Esophagus muscularis mucosa (tissue), 4 donors: ENCODE data around the gene LCP2. TPM values are rescaled to one million over a fixed set of nuclear protein-coding genes. Genes with fewer than 3 reads are reported as not detected.
A peak's percentile ranks its signal among the peaks of the same experiment; 100 is the strongest.

Experiments used
- DNase-seq: peaks from one replicate; pipeline ENCODE4 v3.0.0-alpha.2; 2017; ENCODE audit errors: extremely low spot score
- H3K27ac ChIP-seq, 4 donors: fragments of 200-600 bp; sonication (generic); replicated peaks in 1 of 4; 1 replicate in 3 of 4; 2 replicates in 1 of 4; pipeline ENCODE4 v1.5.1; 2016 to 2019; ENCODE audit warnings: mild to moderate bottlenecking in 1 of 4
- H3K27me3 ChIP-seq, 4 donors: fragments of 200-600 bp; sonication (generic); one replicate each; pipeline versions ENCODE4 v1.5.1 to v1.6.0; 2016 to 2019
- H3K36me3 ChIP-seq, 4 donors: fragments of 200-600 bp; sonication (generic); one replicate each; pipeline ENCODE4 v1.5.1; 2016 to 2019
- H3K4me1 ChIP-seq, 4 donors: fragments of 200-600 bp; sonication (generic); one replicate each; pipeline ENCODE4 v1.5.1; 2016 to 2019
- H3K4me3 ChIP-seq, 4 donors: fragments of 200-600 bp; sonication (generic); 1 replicate in 2 of 4; 2 replicates in 2 of 4; pipeline ENCODE4 v1.5.1; 2016 to 2019; ENCODE audit warnings: mild to moderate bottlenecking in 4 of 4, moderate library complexity in 1 of 4
- H3K9me3 ChIP-seq, 4 donors: fragments of 200-600 bp; sonication (generic); 1 replicate in 3 of 4; 2 replicates in 1 of 4; pipeline ENCODE4 v1.5.1; 2016 to 2019
- CTCF ChIP-seq, 3 experiments: fragments of 200-600 bp in 2 of 3; fragments of 450-650 bp in 1 of 3; sonication (generic) in 2 of 3; IDR thresholded peaks; one replicate each; pipeline ENCODE4 v1.5.1; 2017 to 2019; ENCODE audit warnings: antibody characterized with exemption in 3 of 3, mild to moderate bottlenecking in 2 of 3, moderate library complexity in 1 of 3
- EP300 ChIP-seq: sonication (generic); formaldehyde crosslinking; IDR thresholded peaks from one replicate; pipeline ENCODE4 v1.6.1; 2017; ENCODE audit warnings: antibody characterized with exemption
- POLR2A ChIP-seq: fragments of 450-650 bp; IDR thresholded peaks from one replicate; pipeline ENCODE4 v1.6.1; 2017; ENCODE audit warnings: antibody characterized with exemption, moderate library complexity, mild to moderate bottlenecking, low read depth
- POLR2AphosphoS5 ChIP-seq, 2 donors: sonication (generic); formaldehyde crosslinking; IDR thresholded peaks; one replicate each; pipeline ENCODE4 v1.6.1; 2017; ENCODE audit warnings: antibody characterized with exemption in 2 of 2
- WGBS: methylation state at CpG from one replicate; pipeline ENCODE4 v1.1.5; 2018; 5-methylcytosine and 5-hydroxymethylcytosine counted together
- intact Hi-C: fragments of 100-400 bp; cut with DNase I; formaldehyde crosslinking; loops from one replicate; pipeline ENCODE4 v1.15.1; 2023
- total RNA-seq, 4 donors: library from RNA; depleted of rRNA; stranded (reverse); fragments of >200 nt; gene quantifications; one replicate each; pipeline versions ENCODE4 v1.1.0 to v1.2.1, GENCODE V29; 2016

Gene LCP2
- total RNA-seq, 4 donors from 2014 or later: 6.8 to 20.4 (median 9.0) TPM

GRCh38 chr5:170275376-170275994, 22.1 kb downstream of the LCP2 start:
- no peaks in the 10 kb centered on the region for H3K9me3 ChIP-seq
- H3K36me3 ChIP-seq: peaks cover 0 to 11% (median 2%) of the 10 kb centered on the region in 4 donors
- H3K27me3 ChIP-seq: no peaks in the 10 kb centered on the region
- TF ChIP-seq CTCF (IDR thresholded peaks at IDR 0.05) (no peak), EP300 (no peak), POLR2AphosphoS5 (IDR thresholded peaks at IDR 0.05) (no peak), POLR2A (no peak)
- DNase-seq: no peak
- H3K27ac ChIP-seq: no peak overlapping the region
- intact Hi-C loops: no loop called here
- 89% methylated on average over 7 of the region's 8 CpGs for WGBS
- peaks cover 14 to 24% (median 20%) of the 10 kb centered on the region in 4 donors for H3K4me1 ChIP-seq
- H3K4me3 ChIP-seq: no peak overlapping the region

GRCh38 chr5:170273968-170274710, 23.4 kb downstream of the LCP2 start:
- DNase-seq: no peak
- intact Hi-C loops: no loop called here

GRCh38 chr5:170270293-170271069, 27.1 kb downstream of the LCP2 start:
- H3K4me3 ChIP-seq: no peak overlapping the region
- H3K36me3 ChIP-seq: peaks cover 0 to 11% (median 2%) of the 10 kb centered on the region in 4 donors

More at GRCh38 chr5:170273968-170274710, 23.4 kb downstream of the LCP2 start:
- Histone ChIP-seq H3K4me1 (peaks cover 2 to 13% (median 8%) of the 10 kb centered on the region in 4 donors), H3K36me3 (peaks cover 0 to 11% (median 2%) of the 10 kb centered on the region in 4 donors), H3K9me3 (no peaks in the 10 kb centered on the region), H3K4me3 (no peak overlapping the region), H3K27ac (no peak overlapping the region), H3K27me3 (no peaks in the 10 kb centered on the region)
- 81% methylated on average over 8 of the region's 8 CpGs for WGBS
- TF ChIP-seq EP300 (no peak), CTCF (IDR thresholded peaks at IDR 0.05) (peak in 1 of 3 experiments; percentile 12), POLR2A (no peak), POLR2AphosphoS5 (IDR thresholded peaks at IDR 0.05) (no peak)

More at GRCh38 chr5:170270293-170271069, 27.1 kb downstream of the LCP2 start:
- Histone ChIP-seq H3K27ac (no peak overlapping the region), H3K27me3 (peaks cover 0 to 6% (median 0%) of the 10 kb centered on the region in 4 donors), H3K4me1 (peaks cover 8 to 33% (median 28%) of the 10 kb centered on the region in 4 donors), H3K9me3 (no peaks in the 10 kb centered on the region)
- TF ChIP-seq EP300 (no peak), POLR2A (no peak), POLR2AphosphoS5 (IDR thresholded peaks at IDR 0.05) (no peak), CTCF (IDR thresholded peaks at IDR 0.05) (no peak)
- intact Hi-C loops: no loop called here
- WGBS: 82% methylated on average over 15 of the region's 15 CpGs
- DNase-seq: no peak
